ENCODE measurements around the gene SURF4. TPM values are rescaled to one million over a fixed set of nuclear protein-coding genes. Genes with fewer than 3 reads are reported as not detected.
"Not testable (repeated sequence)": the region's sequence is repeated elsewhere in the genome, so short reads cannot be mapped to it uniquely, and the experiment has no call there.

The SURF4 gene
- total and polyA plus RNA-seq, 2 donors, result 109 to 152 TPM

DNA sequence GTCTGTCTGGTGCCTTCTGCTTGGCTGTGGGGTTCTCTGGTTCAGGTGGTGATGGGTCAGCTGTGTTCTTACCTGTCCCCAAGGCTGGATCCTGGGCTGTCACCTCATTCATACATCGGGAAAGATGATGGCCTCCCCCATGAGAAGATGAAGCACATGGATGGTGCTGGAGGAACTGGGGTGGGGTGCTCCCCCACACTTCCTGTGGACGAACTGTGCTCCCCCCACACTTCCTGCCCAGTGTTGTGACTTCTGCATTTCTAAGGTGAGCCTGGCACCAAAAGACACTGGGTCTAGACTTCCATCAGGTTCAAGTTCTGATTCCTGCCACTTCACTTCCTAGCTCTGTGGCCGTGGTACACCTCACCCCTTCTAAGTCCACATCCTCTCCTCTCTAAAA is 35.6 kb downstream of the SURF4 start:
- H3K27ac ChIP-seq (ENCODE audit: low read depth), result no peak overlapping the region
- peaks cover 9% of the 10 kb centered on the region for H3K36me3 ChIP-seq (ENCODE audit: insufficient read depth)
- WGBS, result 75% methylated on average over 3 of the region's 3 CpGs
- no peak overlapping the region for H3K4me3 ChIP-seq (ENCODE audit: low read depth, low read length)
- no peak for DNase-seq (ENCODE audit: extremely low spot score)
- H3K4me1 ChIP-seq (ENCODE audit: insufficient read depth), result no peaks in the 10 kb centered on the region

DNA sequence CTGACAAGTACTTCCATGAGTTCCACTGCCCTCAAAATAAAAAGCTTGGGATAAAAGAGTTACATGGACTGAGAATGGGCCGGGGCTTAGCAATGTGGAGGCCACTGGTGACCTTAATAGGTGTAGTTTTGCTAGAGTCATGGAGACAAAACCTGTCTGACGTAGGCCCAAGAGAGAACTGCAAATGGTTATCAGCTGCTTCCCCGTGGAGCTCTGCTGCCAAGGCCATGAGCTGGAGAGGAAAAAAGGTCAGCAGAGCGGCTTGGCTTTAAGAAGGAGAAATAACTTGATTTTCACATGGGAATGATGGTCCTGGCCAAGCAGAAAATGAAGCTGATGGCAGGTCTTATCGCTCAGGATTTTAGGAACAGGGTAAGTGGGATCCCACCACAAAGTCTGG is 36.2 kb downstream of the SURF4 start:
- Histone ChIP-seq H3K4me3 (ENCODE audit: low read depth, low read length) (no peak overlapping the region), H3K36me3 (ENCODE audit: insufficient read depth) (peaks cover 9% of the 10 kb centered on the region), H3K27ac (ENCODE audit: low read depth) (no peak overlapping the region), H3K4me1 (ENCODE audit: insufficient read depth) (peaks cover 1% of the 10 kb centered on the region)
- 79% methylated on average over 5 of the region's 5 CpGs for WGBS
- DNase-seq (ENCODE audit: extremely low spot score), result no peak

DNA sequence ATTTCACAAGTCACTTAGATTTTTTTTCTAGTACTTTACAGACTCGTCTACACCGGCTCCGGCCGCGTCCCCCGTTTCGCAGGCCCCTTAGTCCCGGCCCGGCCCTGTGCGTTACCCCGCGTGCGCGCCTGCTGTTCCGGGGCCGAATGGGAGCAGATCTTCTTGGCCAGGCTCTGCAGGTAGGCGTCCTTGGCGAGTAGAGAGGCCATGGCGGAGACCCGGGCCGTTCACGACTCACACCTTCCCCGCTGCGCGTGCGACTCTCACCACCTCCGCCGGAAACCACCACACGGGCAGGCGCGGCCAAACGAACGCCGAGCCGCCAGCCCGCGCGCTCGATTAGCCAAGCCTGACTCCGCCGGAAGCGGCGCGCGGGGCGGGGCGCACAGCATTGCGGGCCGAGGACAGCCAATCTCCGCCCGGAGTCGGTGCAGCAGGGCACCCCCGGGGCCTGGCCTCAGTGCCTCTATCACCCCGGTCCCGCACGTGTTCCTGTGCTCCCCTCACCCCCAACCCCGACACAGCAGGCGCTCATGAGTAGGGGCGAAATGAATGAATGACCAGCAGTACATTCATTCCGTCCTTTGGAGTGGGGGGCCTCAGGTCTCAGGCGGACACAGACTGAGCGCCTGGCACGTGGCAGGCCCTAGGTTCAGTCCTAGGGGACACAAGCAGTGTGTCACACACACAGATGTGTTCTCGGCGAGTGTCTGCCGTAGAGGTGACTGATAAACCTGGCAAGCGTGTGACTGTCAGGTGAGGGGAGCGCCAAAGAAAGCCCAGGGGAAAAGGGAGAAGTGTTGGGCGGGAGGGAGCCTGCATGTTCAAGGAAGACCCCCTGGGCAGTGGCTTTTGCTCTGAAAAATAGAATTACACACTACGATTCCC is 39.7 kb downstream of the SURF4 start, which contains the start of gene SURF6:
TSS of gene SURF6 (minus strand) at position 265 of the 888 bp plus-strand sequence. CDS start at position 209, 56 bp downstream.
- peak within 1 kb of the TSS; percentile 77 for H3K4me3 ChIP-seq (ENCODE audit: low read depth, low read length)
- WGBS, result 3% methylated on average over 70 of the region's 70 CpGs
- H3K36me3 ChIP-seq (ENCODE audit: insufficient read depth), result peaks cover 3% of the 10 kb centered on the region
- H3K4me1 ChIP-seq (ENCODE audit: insufficient read depth), result peaks cover 3% of the 10 kb centered on the region
- peak; percentile 52 for DNase-seq (ENCODE audit: extremely low spot score)
- H3K27ac ChIP-seq (ENCODE audit: low read depth), result peak within 1 kb of the TSS; percentile 24

DNA sequence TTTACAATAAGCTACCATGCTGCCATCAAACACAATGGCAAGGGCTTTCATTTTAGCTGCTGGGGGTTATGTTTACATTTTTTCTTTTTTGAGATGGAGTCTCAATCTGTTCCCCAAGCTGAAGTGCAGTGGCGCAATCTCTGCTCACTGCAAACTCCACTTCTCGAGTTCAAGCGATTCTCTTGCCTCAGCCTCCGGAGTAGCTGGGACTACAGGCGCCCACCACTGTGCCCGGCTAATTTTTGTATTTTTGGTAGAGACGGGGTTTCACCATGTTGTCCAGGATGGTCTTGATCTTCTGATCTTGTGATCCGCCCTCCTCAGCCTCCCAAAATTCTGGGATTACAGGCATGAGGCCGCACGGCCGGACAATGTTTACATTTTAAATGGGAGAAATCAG is 41.0 kb downstream of the SURF4 start:
- DNase-seq (ENCODE audit: extremely low spot score); H3K36me3 ChIP-seq (ENCODE audit: insufficient read depth); H3K27ac ChIP-seq (ENCODE audit: low read depth); H3K4me3 ChIP-seq (ENCODE audit: low read depth, low read length); H3K4me1 ChIP-seq (ENCODE audit: insufficient read depth): not testable (repeated sequence)
- WGBS, result 74% methylated on average over 11 of the region's 11 CpGs

DNA sequence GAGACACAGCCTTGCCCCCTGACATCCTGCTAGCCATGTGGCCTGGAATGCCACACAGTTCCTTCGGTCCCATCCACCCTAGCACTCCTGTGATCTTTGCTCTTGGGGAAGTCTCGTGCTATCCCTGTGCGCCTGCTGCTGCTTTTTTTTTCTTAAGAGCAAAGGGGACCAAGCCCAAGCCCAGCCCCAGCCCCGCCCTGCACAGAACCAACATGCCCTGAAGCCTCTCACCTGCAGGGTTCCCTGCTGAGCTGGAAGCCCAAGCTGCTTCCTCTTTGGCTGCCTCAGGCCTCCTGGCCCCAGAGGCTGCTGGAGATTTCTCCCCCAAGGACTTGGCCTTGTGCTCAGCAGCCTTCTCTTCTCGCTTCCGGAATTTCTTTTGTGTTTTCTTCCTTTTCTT is 41.7 kb downstream of the SURF4 start:
- H3K4me1 ChIP-seq (ENCODE audit: insufficient read depth), result peaks cover 3% of the 10 kb centered on the region
- no peak overlapping the region for H3K27ac ChIP-seq (ENCODE audit: low read depth)
- no peak for DNase-seq (ENCODE audit: extremely low spot score)
- H3K4me3 ChIP-seq (ENCODE audit: low read depth, low read length), result no peak overlapping the region
- H3K36me3 ChIP-seq (ENCODE audit: insufficient read depth), result peaks cover 3% of the 10 kb centered on the region
- WGBS, result 93% methylated on average over 6 of the region's 6 CpGs

DNA sequence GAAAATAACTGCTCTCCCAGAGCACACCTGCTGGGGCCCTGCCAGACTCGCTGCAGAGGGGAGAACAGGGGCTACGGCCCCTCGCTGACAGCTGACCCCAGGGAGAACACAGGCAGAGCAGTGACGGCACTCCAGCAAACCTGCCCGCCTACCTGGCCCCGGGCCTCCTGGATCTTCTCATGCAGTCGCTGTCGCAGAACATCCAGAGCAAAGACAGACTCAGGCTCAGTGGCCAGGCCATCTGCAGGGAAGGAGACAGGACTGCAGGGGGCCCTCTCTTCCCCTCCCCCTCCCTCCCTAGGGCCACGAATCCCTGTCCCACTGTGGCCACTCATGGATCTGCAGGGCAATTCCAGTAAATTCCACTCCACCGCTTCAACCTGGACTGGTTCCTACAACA is 42.3 kb downstream of the SURF4 start:
- Histone ChIP-seq H3K4me3 (ENCODE audit: low read depth, low read length) (no peak overlapping the region), H3K36me3 (ENCODE audit: insufficient read depth) (peaks cover 3% of the 10 kb centered on the region), H3K4me1 (ENCODE audit: insufficient read depth) (peaks cover 3% of the 10 kb centered on the region), H3K27ac (ENCODE audit: low read depth) (no peak overlapping the region)
- WGBS, result 92% methylated on average over 10 of the region's 10 CpGs
- no peak for DNase-seq (ENCODE audit: extremely low spot score)

DNA sequence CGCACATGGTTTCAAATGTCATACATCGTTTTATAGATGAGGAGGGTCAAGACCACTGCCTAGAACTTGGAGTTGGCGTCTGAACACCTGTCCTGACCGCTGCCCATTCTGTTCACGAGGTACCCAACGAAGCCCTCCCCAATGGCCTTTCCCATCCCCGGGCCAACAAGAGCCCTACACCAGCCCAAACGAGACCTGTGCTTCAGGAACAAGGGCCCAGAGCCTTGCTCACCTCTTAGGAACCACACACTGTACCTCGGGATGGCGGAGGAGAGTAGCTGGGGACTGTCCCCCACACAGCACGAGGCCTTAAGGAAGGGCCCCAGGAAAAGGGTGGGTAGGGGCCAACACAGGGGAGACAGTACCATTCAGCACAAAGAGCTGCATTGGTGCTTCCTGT is 42.8 kb downstream of the SURF4 start:
- Histone ChIP-seq H3K27ac (ENCODE audit: low read depth) (no peak overlapping the region), H3K36me3 (ENCODE audit: insufficient read depth) (peaks cover 3% of the 10 kb centered on the region), H3K4me1 (ENCODE audit: insufficient read depth) (peaks cover 3% of the 10 kb centered on the region), H3K4me3 (ENCODE audit: low read depth, low read length) (no peak overlapping the region)
- WGBS, result 91% methylated on average over 11 of the region's 11 CpGs
- no peak for DNase-seq (ENCODE audit: extremely low spot score)

DNA sequence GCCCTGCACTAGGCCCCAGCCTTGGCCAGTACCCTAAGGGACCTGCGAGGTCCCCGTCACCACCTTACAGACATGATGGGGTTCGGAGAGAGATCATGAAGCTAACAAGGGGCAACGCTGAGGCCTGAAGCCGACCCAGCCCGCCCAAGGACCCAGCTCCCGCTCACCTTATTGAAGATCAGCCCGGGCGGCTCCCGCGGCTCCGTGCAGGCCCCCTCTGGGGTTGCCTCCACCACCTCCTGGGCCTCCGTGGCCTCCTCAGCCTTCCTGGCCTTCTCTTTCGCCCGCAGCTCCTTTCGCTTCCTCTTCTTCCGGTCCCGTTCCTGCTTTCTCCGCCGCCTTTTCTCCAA is 43.5 kb downstream of the SURF4 start:
- H3K4me3 ChIP-seq (ENCODE audit: low read depth, low read length), result no peak overlapping the region
- DNase-seq (ENCODE audit: extremely low spot score), result no peak
- H3K36me3 ChIP-seq (ENCODE audit: insufficient read depth), result peaks cover 3% of the 10 kb centered on the region
- H3K27ac ChIP-seq (ENCODE audit: low read depth), result no peak overlapping the region
- H3K4me1 ChIP-seq (ENCODE audit: insufficient read depth), result peaks cover 3% of the 10 kb centered on the region
- WGBS, result 89% methylated on average over 20 of the region's 20 CpGs

DNA sequence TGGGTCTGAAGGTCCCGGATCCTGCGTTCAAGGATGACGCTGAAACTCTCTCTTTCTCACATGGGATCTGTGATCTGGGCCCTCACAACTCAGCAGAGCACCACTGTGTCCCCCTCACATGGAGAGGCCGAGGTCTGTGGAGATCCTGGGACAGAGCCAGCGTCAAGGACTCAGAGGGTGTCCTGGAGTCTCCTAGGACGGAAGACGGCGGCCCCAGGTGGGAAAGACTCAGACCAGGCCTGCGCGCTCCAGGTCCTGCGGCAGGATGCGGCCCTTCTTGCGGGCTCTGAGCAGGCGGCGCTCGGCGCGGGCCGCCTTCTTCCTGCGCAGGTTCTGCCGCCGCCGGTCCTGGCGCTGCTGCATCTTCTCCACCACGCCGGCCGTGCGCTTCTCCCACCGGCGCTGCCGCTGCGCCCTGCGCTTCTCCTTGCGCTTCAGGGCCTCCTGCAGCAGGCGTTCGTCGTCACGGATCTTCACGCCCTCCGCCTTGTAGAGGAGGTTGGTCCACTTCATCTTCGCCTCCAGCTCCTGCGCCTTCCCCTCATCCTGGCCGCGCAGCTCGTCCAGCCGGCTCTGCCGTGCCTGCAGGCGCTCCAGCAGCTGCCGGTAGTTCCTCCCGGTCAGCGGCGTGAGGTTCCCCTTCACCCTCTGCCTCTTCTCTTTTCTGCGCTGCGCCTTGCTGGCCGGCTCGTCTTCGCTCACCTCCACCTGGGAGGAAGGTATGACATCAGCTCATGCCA is 44.0 kb downstream of the SURF4 start:
- DNase-seq (ENCODE audit: extremely low spot score), result no peak
- Histone ChIP-seq H3K36me3 (ENCODE audit: insufficient read depth) (peaks cover 3% of the 10 kb centered on the region), H3K4me1 (ENCODE audit: insufficient read depth) (peaks cover 3% of the 10 kb centered on the region), H3K4me3 (ENCODE audit: low read depth, low read length) (no peak overlapping the region), H3K27ac (ENCODE audit: low read depth) (no peak overlapping the region)
- WGBS, result 97% methylated on average over 57 of the region's 57 CpGs

DNA sequence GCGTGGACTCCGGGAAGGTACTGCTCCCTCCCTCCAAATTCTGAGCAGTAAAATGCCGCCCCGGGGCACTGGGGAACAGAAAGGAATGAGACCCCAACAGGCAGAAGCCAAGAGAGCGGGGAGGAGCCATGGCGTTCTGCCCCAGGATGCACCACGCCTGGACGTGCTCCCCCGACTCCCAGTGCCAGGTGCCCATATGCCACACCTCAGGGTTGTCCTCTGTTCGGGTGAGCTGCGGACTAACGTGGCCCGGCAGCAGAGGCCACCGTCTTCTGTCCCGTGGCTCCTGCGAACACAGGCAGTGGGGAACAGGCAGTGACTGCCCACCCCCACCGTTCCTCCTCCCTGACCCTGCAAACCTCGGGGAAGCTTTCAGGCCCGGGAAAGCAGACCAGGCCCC is 44.6 kb downstream of the SURF4 start:
- WGBS, result 87% methylated on average over 19 of the region's 19 CpGs
- peaks cover 3% of the 10 kb centered on the region for H3K36me3 ChIP-seq (ENCODE audit: insufficient read depth)
- no peak for DNase-seq (ENCODE audit: extremely low spot score)

DNA sequence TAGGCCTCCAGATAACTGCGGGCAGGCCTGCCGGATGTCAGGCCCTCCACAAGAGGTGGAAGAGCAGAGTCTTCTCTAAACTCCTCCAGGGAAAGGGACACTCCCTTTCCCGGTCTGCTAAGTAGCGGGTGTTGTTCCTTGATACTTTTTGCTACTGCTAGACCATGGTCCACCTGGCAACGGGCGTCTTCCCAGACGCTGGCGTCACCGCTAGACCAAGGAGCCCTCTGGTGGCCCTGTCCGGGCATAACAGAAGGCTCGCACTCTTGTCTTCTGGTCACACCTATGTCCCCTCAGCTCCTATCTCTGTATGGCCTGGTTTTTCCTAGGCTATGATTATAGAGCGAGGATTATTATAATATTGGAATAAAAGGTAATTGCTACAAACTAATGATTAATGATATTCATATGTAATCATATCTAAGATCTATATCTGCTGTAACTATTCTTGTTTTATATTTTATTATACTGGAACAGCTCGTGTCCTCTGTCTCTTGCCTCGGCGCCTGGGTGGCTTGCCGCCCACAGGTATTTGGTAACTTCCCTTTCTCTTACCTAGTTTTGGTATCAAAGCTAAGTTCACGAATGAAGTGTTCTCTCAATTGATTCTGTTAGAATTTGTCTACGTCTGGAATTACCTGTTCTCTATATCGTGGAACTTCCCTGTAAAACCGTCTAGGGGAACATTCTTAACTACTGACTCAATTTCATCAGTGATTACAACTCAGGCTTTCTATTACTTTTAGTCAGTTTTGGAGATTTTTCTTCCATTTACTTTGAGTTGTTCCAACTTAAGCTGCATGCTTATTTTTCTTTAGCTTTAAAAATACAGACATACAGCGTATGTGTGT is 46.3 kb downstream of the SURF4 start:
- not testable (repeated sequence) for H3K4me1 ChIP-seq (ENCODE audit: insufficient read depth); H3K4me3 ChIP-seq (ENCODE audit: low read depth, low read length); DNase-seq (ENCODE audit: extremely low spot score); H3K27ac ChIP-seq (ENCODE audit: low read depth); H3K36me3 ChIP-seq (ENCODE audit: insufficient read depth)
- WGBS, result 54% methylated on average over 21 of the region's 21 CpGs

More for the DNA sequence above, 44.6 kb downstream of the SURF4 start:
- Histone ChIP-seq H3K4me1 (ENCODE audit: insufficient read depth) (peaks cover 3% of the 10 kb centered on the region), H3K4me3 (ENCODE audit: low read depth, low read length) (no peak overlapping the region), H3K27ac (ENCODE audit: low read depth) (no peak overlapping the region)

DNA sequence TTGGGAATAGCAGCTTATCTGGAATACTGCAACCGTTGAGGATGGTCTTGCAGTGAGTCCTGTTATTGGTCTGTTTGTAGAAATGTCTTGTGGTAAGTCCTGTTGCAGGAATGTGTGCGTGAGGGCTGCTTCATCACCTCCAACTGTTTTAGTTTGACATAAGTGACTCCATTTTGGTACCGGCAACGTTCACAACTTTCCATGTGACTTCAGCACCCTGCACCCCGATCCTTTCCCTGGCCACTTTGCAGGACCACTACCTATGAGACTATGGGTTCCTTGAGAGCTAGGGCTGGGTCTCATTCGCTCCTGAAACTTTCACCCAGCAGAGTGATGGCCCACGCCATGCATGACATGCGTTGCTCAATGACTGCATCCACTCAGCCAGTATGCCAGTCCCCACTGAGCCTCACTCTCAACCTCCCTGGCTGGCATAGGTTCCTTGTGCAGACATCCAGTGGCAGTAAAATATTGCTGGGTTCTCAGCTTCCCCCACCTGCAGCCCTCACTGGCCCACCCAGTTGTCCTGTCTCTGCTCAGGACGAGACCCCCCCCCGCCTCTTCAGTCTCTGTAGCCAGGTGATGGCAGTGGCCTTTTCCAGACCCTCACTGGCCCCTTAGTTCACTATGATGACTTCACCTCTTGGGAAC is 47.9 kb downstream of the SURF4 start:
- peaks cover 3% of the 10 kb centered on the region for H3K36me3 ChIP-seq (ENCODE audit: insufficient read depth)
- 90% methylated on average over 10 of the region's 10 CpGs for WGBS
- H3K27ac ChIP-seq (ENCODE audit: low read depth), result no peak overlapping the region
- no peaks in the 10 kb centered on the region for H3K4me1 ChIP-seq (ENCODE audit: insufficient read depth)
- no peak overlapping the region for H3K4me3 ChIP-seq (ENCODE audit: low read depth, low read length)
- DNase-seq (ENCODE audit: extremely low spot score), result no peak

DNA sequence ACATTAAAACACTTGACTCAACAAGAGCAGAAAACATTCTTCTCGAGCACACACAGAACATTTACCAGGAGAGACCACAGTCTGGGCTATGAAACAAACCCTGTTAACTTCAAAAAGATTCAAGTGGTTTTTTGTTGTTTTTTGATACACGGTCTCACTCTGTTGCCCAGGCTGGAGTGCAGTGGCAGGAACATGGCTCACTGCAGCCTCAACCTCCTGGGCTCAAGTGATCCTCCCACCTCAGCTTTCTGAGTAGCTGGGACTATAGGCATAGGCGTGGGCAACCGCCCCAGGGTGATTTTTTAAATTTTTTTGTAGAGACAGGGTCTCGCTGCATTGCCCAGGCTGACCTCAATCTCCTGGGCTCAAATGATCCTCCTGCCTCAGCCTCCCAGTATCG is 48.8 kb downstream of the SURF4 start:
- not testable (repeated sequence) for DNase-seq (ENCODE audit: extremely low spot score); H3K27ac ChIP-seq (ENCODE audit: low read depth); H3K4me3 ChIP-seq (ENCODE audit: low read depth, low read length); H3K4me1 ChIP-seq (ENCODE audit: insufficient read depth); H3K36me3 ChIP-seq (ENCODE audit: insufficient read depth)
- WGBS, result 90% methylated on average over 6 of the region's 6 CpGs
